Sigmoid colon (tissue), 7 donors: ENCODE data around the gene DNAJB14. TPM values are rescaled to one million over a fixed set of nuclear protein-coding genes. Genes with fewer than 3 reads are reported as not detected.
A peak's percentile ranks its signal among the peaks of the same experiment; 100 is the strongest.

Source experiments
- DNase-seq: peaks from one replicate; pipeline ENCODE4 v3.0.0-alpha.2; 2019
- H3K27ac ChIP-seq, 4 donors: fragments of 200-600 bp; sonication (generic); one replicate each; pipeline ENCODE4 v1.5.1; 2016 to 2019; ENCODE audit warnings: mild to moderate bottlenecking in 1 of 4
- H3K27me3 ChIP-seq, 3 donors: fragments of 200-600 bp; sonication (generic); one replicate each; pipeline ENCODE4 v1.5.1; 2019; ENCODE audit warnings: mild to moderate bottlenecking in 1 of 3
- H3K36me3 ChIP-seq, 4 donors: fragments of 200-600 bp; sonication (generic); one replicate each; pipeline ENCODE4 v1.5.1; 2016 to 2019
- H3K4me1 ChIP-seq, 4 donors: fragments of 200-600 bp; sonication (generic); one replicate each; pipeline ENCODE4 v1.5.1; 2017 to 2019
- H3K4me3 ChIP-seq, 4 donors: fragments of 200-600 bp; sonication (generic); one replicate each; pipeline ENCODE4 v1.5.1; 2017 to 2019; ENCODE audit warnings: mild to moderate bottlenecking in 2 of 4, moderate library complexity in 1 of 4
- H3K9me3 ChIP-seq, 4 donors: fragments of 200-600 bp in 3 of 4; sonication (generic) in 3 of 4; one replicate each; pipeline versions ENCODE4 v1.5.1 to v1.6.1; 2013 to 2019
- EP300 ChIP-seq, 4 donors: sonication (generic); formaldehyde crosslinking; IDR thresholded peaks; one replicate each; pipeline ENCODE4 v1.6.1; 2017; ENCODE audit warnings: antibody characterized with exemption in 4 of 4
- POLR2A ChIP-seq, 2 donors: fragments of 450-650 bp; IDR thresholded peaks; one replicate each; pipeline ENCODE4 v1.6.1; 2016; ENCODE audit warnings: antibody characterized with exemption in 2 of 2, mild to moderate bottlenecking in 2 of 2, moderate library complexity in 2 of 2
- POLR2AphosphoS5 ChIP-seq, 4 donors: sonication (generic); formaldehyde crosslinking; IDR thresholded peaks; one replicate each; pipeline ENCODE4 v1.6.1; 2017; ENCODE audit warnings: antibody characterized with exemption in 4 of 4
- WGBS, 2 donors: extraction: QIAGEN DNeasy Blood & Tissue Kit; methylation state at CpG; one replicate each; pipeline ENCODE4 v1.1.7; 2013; 5-methylcytosine and 5-hydroxymethylcytosine counted together
- intact Hi-C: fragments of 100-400 bp; cut with DNase I; formaldehyde crosslinking; loops from one replicate; pipeline ENCODE4 v1.15.1; 2023
- polyA plus RNA-seq, 3 donors: library from polyadenylated mRNA; stranded (reverse); fragments of 200-250 nt; gene quantifications; one replicate each; pipeline ENCODE4 v1.2.3, GENCODE V29; 2013
- total RNA-seq, 4 donors: library from RNA; depleted of rRNA; stranded (reverse); fragments of >200 nt; gene quantifications; one replicate each; pipeline ENCODE4 v1.1.0, GENCODE V29; 2016
- TF ChIP-seq, protein P1 (sequence below), 4 experiments: fragments of 450-650 bp in 3 of 4; fragments of 200-600 bp in 1 of 4; IDR thresholded peaks; one replicate each; pipeline ENCODE4 v1.5.1; 2016 to 2019; ENCODE audit warnings: antibody characterized with exemption in 4 of 4, mild to moderate bottlenecking in 3 of 4, moderate library complexity in 2 of 4
- donor health status: healthy with polysubstance abuse.
- donor health status: Bipolar disorder and iron deficiency.
- donor health status: healthy.

Gene DNAJB14
- total and polyA plus RNA-seq, 7 donors, result 9.0 to 53.9 (median 31.4) TPM

DNA sequence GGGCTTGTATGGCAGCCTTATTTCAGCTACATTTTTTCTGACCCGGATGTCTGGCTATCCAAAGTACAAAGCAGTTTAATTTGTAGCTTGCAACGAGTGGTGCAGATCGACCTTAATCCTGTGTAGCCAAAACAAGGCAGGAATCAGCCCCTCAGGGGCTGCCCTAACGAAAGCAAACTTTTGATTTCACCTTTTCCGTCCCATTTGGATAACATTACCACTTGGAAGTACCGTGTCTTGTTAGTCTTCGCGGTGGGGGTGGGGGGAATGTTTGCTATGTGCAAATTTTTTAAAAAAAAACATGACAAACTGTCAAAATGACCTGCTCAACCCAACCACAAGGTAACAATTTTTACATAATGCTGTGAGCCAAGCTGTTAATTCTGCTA is 766 bp upstream of the DNAJB14 start:
- Histone ChIP-seq H3K4me3 (peak overlapping the region; percentile 85 to 94 (median 91)), H3K27ac (peak overlapping the region; percentile 92 to 99 (median 96)), H3K36me3 (no peaks in the 10 kb centered on the region), H3K27me3 (no peaks in the 10 kb centered on the region), H3K4me1 (peaks cover 0 to 65% (median 53%) of the 10 kb centered on the region in 4 donors), H3K9me3 (no peaks in the 10 kb centered on the region)
- intact Hi-C loops, result loop anchor here (2.0 to 10.0 kb wide), 3 partner anchors 52 to 858 kb away; partner anchors contain the start of genes ADH5 and LAMTOR3
- DNase-seq, result no peak
- 14 to 28% methylated on average over 8 of the region's 8 CpGs for WGBS, 2 donors
- TF ChIP-seq, protein P1, sequence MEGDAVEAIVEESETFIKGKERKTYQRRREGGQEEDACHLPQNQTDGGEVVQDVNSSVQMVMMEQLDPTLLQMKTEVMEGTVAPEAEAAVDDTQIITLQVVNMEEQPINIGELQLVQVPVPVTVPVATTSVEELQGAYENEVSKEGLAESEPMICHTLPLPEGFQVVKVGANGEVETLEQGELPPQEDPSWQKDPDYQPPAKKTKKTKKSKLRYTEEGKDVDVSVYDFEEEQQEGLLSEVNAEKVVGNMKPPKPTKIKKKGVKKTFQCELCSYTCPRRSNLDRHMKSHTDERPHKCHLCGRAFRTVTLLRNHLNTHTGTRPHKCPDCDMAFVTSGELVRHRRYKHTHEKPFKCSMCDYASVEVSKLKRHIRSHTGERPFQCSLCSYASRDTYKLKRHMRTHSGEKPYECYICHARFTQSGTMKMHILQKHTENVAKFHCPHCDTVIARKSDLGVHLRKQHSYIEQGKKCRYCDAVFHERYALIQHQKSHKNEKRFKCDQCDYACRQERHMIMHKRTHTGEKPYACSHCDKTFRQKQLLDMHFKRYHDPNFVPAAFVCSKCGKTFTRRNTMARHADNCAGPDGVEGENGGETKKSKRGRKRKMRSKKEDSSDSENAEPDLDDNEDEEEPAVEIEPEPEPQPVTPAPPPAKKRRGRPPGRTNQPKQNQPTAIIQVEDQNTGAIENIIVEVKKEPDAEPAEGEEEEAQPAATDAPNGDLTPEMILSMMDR (IDR thresholded peaks at IDR 0.05), result no peak
- TF ChIP-seq EP300 (IDR thresholded peaks at IDR 0.05), result no peak
- TF ChIP-seq POLR2A (IDR thresholded peaks at IDR 0.05), result no peak
- TF ChIP-seq POLR2AphosphoS5 (IDR thresholded peaks at IDR 0.05), result no peak

DNA sequence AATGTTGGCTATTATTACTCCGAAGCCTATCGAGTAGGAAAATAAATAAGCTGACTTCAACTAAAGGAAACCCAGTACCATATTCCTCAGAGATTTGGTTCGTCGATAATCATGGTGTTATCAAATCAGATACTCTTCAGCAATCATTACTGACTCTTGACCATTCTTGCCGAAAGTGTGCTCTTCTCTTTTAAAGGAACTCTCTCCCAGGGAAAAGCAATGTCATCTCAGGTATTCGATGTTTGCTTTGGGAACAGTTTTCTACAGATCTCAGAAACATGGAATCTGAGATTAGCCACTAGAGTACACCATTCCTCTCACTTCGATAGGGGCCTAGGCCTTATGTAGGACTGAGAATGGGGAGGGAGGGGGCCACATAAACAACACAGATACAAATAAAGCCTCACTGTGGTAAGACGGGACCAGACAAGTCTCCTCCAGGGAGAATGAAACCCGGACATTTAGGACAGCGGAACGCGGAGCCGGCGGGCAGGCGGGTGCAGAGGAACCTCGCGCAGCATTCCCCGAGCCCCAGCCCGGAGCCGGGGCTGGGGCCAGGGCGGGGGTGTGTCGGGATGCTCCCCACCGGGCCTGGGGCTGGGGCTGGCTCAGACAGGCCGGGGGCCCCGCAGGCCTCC is 581 bp downstream of the DNAJB14 start:
- no peaks in the 10 kb centered on the region for H3K36me3 ChIP-seq
- intact Hi-C loops, result loop anchor here (2.0 to 10.0 kb wide), 3 partner anchors 51 to 857 kb away; partner anchors contain the start of genes ADH5 and LAMTOR3
- 1 to 2% methylated on average over 25 of the region's 25 CpGs for WGBS, 2 donors
- no peaks in the 10 kb centered on the region for H3K9me3 ChIP-seq
- H3K4me1 ChIP-seq, result peaks cover 0 to 62% (median 49%) of the 10 kb centered on the region in 4 donors
- no peaks in the 10 kb centered on the region for H3K27me3 ChIP-seq
- peak overlapping the region; percentile 85 to 94 (median 91) for H3K4me3 ChIP-seq
- no peak for TF ChIP-seq EP300 (IDR thresholded peaks at IDR 0.05)
- TF ChIP-seq POLR2A (IDR thresholded peaks at IDR 0.05), result no peak
- TF ChIP-seq, protein P1 (IDR thresholded peaks at IDR 0.05), result no peak
- H3K27ac ChIP-seq, result peak overlapping the region; percentile 92 to 99 (median 96)
- peak; percentile 66 for DNase-seq

DNA sequence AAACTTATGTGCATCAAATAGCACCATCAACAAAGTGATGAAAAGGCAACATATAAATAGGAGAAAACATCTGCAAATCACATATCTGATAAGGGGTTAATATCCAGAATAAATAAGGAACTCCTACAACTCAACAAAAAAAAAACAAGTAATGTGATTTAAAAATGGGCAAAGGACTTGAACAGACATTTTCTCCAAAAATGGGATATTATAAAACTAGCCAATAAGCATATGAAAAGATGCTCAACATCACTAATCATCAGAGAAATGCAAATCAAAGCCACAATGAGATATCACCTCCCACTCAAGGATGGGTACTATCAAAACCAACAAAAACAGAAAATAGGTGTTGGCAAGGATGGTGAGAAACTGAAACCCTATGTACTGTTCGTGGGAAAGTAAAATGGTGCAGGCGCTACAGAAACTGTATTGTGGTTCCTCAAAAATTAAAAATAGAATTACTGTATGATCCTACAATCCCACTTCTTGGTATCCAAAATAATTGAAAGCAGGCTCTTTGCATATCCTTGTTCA is 2.4 kb downstream of the DNAJB14 start:
- peaks cover 0 to 62% (median 49%) of the 10 kb centered on the region in 4 donors for H3K4me1 ChIP-seq

DNA sequence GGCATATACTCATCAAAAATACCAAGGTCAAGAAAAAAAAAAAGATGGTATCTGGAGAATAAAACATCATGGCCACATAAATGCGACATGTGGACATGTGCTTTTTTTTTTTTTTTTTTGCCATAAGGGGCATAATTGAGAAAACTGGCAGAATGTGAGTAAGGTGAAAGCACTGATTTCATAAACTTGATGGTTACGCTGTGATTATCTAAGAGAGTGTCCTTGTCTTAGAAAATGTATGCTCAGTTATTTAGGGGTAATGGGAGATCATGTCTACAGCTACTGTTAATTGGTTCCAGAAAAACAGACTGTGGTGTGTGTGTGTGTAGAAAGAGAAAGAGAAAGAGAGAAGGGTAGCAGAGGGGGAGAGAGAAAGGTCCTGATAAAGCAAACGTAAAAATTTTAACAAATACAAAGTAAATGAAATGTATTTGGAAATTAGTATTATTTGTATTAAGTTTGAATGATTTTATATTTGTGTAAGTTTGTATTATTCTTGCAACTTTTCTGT is 8.1 kb downstream of the DNAJB14 start:
- intact Hi-C loops, result no loop called here
- H3K27me3 ChIP-seq, result no peaks in the 10 kb centered on the region
- no peak for DNase-seq
- TF ChIP-seq POLR2AphosphoS5 (IDR thresholded peaks at IDR 0.05), result no peak
- no peak for TF ChIP-seq EP300 (IDR thresholded peaks at IDR 0.05)
- TF ChIP-seq POLR2A (IDR thresholded peaks at IDR 0.05), result no peak
- TF ChIP-seq, protein P1 (IDR thresholded peaks at IDR 0.05), result no peak
- H3K4me3 ChIP-seq, result no peak overlapping the region
- H3K9me3 ChIP-seq, result peaks cover 0 to 6% (median 1%) of the 10 kb centered on the region in 4 donors
- H3K36me3 ChIP-seq, result no peaks in the 10 kb centered on the region
- no peak overlapping the region for H3K27ac ChIP-seq
- WGBS, 2 donors, result 92 to 94% methylated on average over 3 of the region's 3 CpGs
- peaks cover 0 to 17% (median 7%) of the 10 kb centered on the region in 4 donors for H3K4me1 ChIP-seq

More for the DNA sequence above, 2.4 kb downstream of the DNAJB14 start:
- Histone ChIP-seq H3K9me3 (no peaks in the 10 kb centered on the region), H3K27ac (no peak overlapping the region), H3K36me3 (no peaks in the 10 kb centered on the region), H3K27me3 (no peaks in the 10 kb centered on the region), H3K4me3 (no peak overlapping the region)
- DNase-seq, result no peak
- intact Hi-C loops, result loop anchor here (10.0 kb wide), 1 partner anchor 219 kb away; no protein-coding TSS in a partner anchor
- TF ChIP-seq POLR2AphosphoS5 (IDR thresholded peaks at IDR 0.05) (no peak), POLR2A (IDR thresholded peaks at IDR 0.05) (no peak), EP300 (IDR thresholded peaks at IDR 0.05) (no peak)
- TF ChIP-seq, protein P1 (IDR thresholded peaks at IDR 0.05), result no peak
- 75 to 93% methylated on average over 2 of the region's 2 CpGs for WGBS, 2 donors
